Right lobe of liver (tissue), 6 donors: ENCODE data around the gene AFAP1. TPM values are rescaled to one million over a fixed set of nuclear protein-coding genes. Genes with fewer than 3 reads are reported as not detected.

Experiments used
- ATAC-seq, 4 donors: fragments of 200-7000 bp; cut with Tn5 transposase; one replicate each; pipeline ENCODE4 v1.9.1; 2020; ENCODE audit warnings: mild to moderate bottlenecking in 4 of 4, moderate library complexity in 4 of 4
- DNase-seq, 3 donors: peaks; one replicate each; pipeline ENCODE4 v3.0.0-alpha.2; 2020
- H3K27ac ChIP-seq, 3 donors: fragments of 200-600 bp; one replicate each; pipeline ENCODE4 v1.8.0; 2022
- H3K27me3 ChIP-seq, 2 donors: fragments of 200-600 bp; one replicate each; pipeline ENCODE4 v1.8.0; 2022
- H3K36me3 ChIP-seq, 4 donors: fragments of 200-600 bp; sonication (generic) in 1 of 4; one replicate each; pipeline versions ENCODE4 v1.5.1 to v1.8.0; 2017 to 2022; ENCODE audit warnings: control low read depth in 1 of 4
- H3K4me1 ChIP-seq, 4 donors: fragments of 200-600 bp; sonication (generic) in 1 of 4; one replicate each; pipeline versions ENCODE4 v1.5.1 to v1.8.0; 2017 to 2022; ENCODE audit warnings: control low read depth in 1 of 4
- H3K4me3 ChIP-seq, 3 donors: fragments of 200-600 bp; one replicate each; pipeline ENCODE4 v1.8.0; 2022
- H3K9me3 ChIP-seq, 4 donors: fragments of 200-600 bp; sonication (generic) in 1 of 4; one replicate each; pipeline versions ENCODE4 v1.5.1 to v1.8.0; 2017 to 2022; ENCODE audit warnings: control low read depth in 1 of 4
- POLR2A ChIP-seq: fragments of 450-650 bp; IDR thresholded peaks from one replicate; pipeline ENCODE4 v1.6.1; 2017; ENCODE audit warnings: antibody characterized with exemption, mild to moderate bottlenecking
- WGBS: methylation state at CpG from one replicate; pipeline ENCODE4 v1.1.6; 2018; ENCODE audit warnings: low coverage, low lambda C conversion rate; ENCODE audit not compliant: insufficient coverage; ENCODE audit errors: missing lambda C conversion rate; 5-methylcytosine and 5-hydroxymethylcytosine counted together
- intact Hi-C, 2 donors: fragments of 100-400 bp; cut with DNase I; formaldehyde crosslinking; loops; one replicate each; pipeline versions ENCODE4 v1.11.2 to v1.14.1; 2022
- total RNA-seq, 6 experiments: library from RNA; depleted of rRNA in 2 of 6; stranded (reverse); fragments of >200 nt in 2 of 6; fragmentation: NEBNext Ultra II Directional in 3 of 6; extraction: Animal tissue kit (Norgen Biotek cat#: 25700) in 3 of 6; gene quantifications; one replicate each; pipeline versions ENCODE4 v1.1.0 to v1.2.4, GENCODE V29; 2016 to 2023
- TF ChIP-seq, protein P1 (sequence below), 4 donors: fragments of 200-600 bp in 3 of 4; fragments of 450-650 bp in 1 of 4; IDR thresholded peaks; one replicate each; pipeline versions ENCODE4 v1.5.1 to v1.8.0; 2016 to 2022; ENCODE audit warnings: antibody characterized with exemption in 4 of 4, mild to moderate bottlenecking in 2 of 4
- donor health status: DM: no; HTN: yes; CAD: no.
- donor health status: DM: no; HTN: no; CAD: no.
- donor health status: DM: no; HTN: no; CAD: no.
- donor health status: DM: no; HTN: yes; CAD: no.
- donor health status: DM: no; HTN: yes; CAD: no.

AFAP1 gene
- total RNA-seq, 6 experiments from 2014 or later = 0.95 to 3.1 (median 1.9) TPM

DNA sequence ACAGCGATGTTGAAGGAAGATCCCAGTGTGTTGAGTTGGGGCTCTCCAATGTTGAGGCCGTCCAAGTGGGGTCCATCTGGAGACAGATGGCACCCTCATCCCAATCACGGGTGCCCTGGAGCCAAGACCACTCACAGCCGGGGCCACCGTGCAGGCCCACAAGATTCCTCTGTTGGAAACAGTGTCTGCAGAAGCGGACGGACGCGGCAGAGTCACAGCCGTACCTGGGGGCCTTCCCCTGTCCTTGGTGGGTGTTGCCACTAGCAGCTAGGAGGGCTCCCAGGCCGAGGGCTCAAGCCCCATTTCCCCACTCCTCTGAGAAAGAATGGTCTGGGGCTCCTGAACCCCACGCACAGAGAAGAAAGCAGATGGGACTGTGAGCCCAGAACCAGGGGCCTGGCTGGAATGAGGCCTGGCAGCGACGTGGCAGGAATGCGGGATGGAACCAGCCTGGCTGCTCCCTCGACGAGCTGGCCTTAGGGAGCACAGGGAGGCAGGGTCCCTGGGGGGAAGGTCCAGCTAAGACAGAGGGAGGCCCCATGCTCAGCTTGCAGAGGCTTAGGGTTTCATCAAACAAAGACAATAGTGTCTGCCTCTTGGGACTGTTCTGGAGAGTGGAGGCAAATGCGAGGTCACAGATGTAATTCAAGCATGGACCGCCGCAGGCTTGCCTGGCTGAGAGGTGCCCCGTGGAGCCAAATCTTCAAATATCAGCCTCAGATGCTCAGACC, 228.9 kb downstream of the AFAP1 start:
- DNase-seq (no peak), ATAC-seq (no peak)
- intact Hi-C loops = loop anchor here in 1 of 2 donors (10.0 kb wide), 1 partner anchor 246 kb away; no protein-coding TSS in a partner anchor
- Histone ChIP-seq H3K27me3 (no peaks in the 10 kb centered on the region), H3K27ac (no peak overlapping the region), H3K4me3 (no peak overlapping the region), H3K4me1 (no peaks in the 10 kb centered on the region), H3K36me3 (no peaks in the 10 kb centered on the region), H3K9me3 (no peaks in the 10 kb centered on the region)
- WGBS = 100% methylated on average over 4 of the region's 21 CpGs
- TF ChIP-seq, protein P1, sequence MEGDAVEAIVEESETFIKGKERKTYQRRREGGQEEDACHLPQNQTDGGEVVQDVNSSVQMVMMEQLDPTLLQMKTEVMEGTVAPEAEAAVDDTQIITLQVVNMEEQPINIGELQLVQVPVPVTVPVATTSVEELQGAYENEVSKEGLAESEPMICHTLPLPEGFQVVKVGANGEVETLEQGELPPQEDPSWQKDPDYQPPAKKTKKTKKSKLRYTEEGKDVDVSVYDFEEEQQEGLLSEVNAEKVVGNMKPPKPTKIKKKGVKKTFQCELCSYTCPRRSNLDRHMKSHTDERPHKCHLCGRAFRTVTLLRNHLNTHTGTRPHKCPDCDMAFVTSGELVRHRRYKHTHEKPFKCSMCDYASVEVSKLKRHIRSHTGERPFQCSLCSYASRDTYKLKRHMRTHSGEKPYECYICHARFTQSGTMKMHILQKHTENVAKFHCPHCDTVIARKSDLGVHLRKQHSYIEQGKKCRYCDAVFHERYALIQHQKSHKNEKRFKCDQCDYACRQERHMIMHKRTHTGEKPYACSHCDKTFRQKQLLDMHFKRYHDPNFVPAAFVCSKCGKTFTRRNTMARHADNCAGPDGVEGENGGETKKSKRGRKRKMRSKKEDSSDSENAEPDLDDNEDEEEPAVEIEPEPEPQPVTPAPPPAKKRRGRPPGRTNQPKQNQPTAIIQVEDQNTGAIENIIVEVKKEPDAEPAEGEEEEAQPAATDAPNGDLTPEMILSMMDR (IDR thresholded peaks at IDR 0.05) = no peak
- TF ChIP-seq POLR2A = no peak

DNA sequence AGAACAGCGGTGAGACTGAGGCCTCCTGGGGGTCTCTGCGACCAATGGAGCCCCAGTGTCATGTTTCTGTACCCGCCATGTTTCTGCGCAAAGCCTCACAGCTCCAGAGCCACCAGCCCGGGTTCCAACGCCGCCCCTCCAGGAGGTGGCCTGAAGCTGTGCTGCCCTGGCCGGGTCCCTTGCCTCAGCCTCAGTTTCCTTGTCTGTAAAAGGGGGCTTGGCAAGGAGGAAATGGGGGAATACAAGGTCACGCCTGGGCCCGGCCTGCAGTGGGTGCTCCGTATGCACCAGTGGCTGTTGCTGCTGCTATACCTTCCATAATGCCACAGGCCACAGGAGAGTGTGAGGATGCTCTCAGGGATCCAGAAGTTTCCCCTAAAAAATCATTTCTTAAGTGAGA, 229.5 kb downstream of the AFAP1 start:
- H3K4me1 ChIP-seq = no peaks in the 10 kb centered on the region
- no peak overlapping the region for H3K4me3 ChIP-seq
- 97% methylated on average over 3 of the region's 11 CpGs for WGBS
- ATAC-seq (no peak), DNase-seq (no peak)
- no peaks in the 10 kb centered on the region for H3K36me3 ChIP-seq
- TF ChIP-seq, protein P1 (IDR thresholded peaks at IDR 0.05) = no peak
- TF ChIP-seq POLR2A = no peak
- H3K27ac ChIP-seq = no peak overlapping the region
- intact Hi-C loops = loop anchor here in 1 of 2 donors (10.0 kb wide), 1 partner anchor 245 kb away; no protein-coding TSS in a partner anchor
- no peaks in the 10 kb centered on the region for H3K27me3 ChIP-seq
- no peaks in the 10 kb centered on the region for H3K9me3 ChIP-seq

DNA sequence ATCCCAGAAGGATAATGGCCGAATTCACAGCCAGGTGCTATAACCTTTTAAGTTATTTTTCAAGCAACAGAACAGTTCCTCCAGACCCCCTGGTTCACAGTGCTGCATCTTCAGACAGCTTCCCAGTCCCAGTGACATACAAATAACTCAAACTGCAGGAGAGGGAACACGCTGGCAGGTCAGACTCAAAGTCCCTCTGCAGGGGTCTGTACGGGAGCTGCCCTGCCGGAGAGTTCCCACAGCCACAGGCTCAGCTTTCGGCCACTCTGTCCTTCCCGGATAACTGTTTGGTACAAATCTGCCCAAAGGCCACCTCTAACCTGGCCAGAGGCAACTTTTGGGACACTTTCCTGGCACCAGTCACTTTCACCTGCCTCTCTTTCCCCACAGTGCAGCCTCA, 230.2 kb downstream of the AFAP1 start:
- 88% methylated on average over 2 of the region's 6 CpGs for WGBS
- H3K36me3 ChIP-seq = no peaks in the 10 kb centered on the region
- H3K27ac ChIP-seq = no peak overlapping the region
- H3K27me3 ChIP-seq = no peaks in the 10 kb centered on the region
- intact Hi-C loops = no loop called here
- ATAC-seq (no peak), DNase-seq (no peak)
- no peak for TF ChIP-seq POLR2A
- TF ChIP-seq, protein P1 (IDR thresholded peaks at IDR 0.05) = no peak
- H3K4me3 ChIP-seq = no peak overlapping the region
- H3K4me1 ChIP-seq = no peaks in the 10 kb centered on the region
- H3K9me3 ChIP-seq = no peaks in the 10 kb centered on the region

DNA sequence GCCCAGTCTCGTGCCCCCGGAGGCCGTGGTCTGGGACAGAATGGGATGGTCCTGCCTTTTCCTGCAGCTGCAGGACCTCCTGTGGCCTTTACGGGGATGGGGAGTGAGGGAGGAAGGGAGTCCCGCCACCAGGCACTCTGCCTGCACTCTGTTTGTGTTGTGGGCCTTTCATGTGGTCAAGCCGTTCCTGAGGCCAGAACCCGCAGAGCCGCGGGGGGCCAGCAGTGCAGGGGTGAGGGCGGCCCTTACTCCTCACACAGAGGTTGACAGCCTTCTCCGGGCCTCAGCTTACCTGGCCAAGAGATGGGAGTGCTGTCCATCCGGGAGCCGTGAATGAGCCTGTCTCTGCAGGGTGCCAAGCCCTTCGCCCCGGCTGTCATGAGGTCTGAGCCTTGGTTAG, 230.7 kb downstream of the AFAP1 start:
- no peak for TF ChIP-seq POLR2A
- TF ChIP-seq, protein P1 (IDR thresholded peaks at IDR 0.05) = no peak

More for the DNA sequence above, 230.7 kb downstream of the AFAP1 start:
- no peaks in the 10 kb centered on the region for H3K9me3 ChIP-seq
- H3K27ac ChIP-seq = no peak overlapping the region
- no peaks in the 10 kb centered on the region for H3K36me3 ChIP-seq
- DNase-seq = no peak
- ATAC-seq = no peak
- intact Hi-C loops = no loop called here
- H3K4me1 ChIP-seq = no peaks in the 10 kb centered on the region
- H3K27me3 ChIP-seq = no peaks in the 10 kb centered on the region
- 56% methylated on average over 5 of the region's 15 CpGs for WGBS
- no peak overlapping the region for H3K4me3 ChIP-seq

Other genes starting within 250 kb of the AFAP1 start
- 1 to 10 TPM in 5 of 6 experiments, under 1 TPM in 1; 0.93 to 3.5 (median 2.3) TPM for gene ABLIM2, start 219.0 kb upstream of the AFAP1 start, total RNA-seq